SK-N-SH (cell line): Measurements from ENCODE around the gene USP31. TPM values are rescaled to one million over a fixed set of nuclear protein-coding genes. Genes with fewer than 3 reads are reported as not detected.

Experiments used
- CTCF ChIA-PET: fragments of 300-600, 350-600 bp; formaldehyde crosslinking; extraction: SDS; loops from one replicate; lab custom pipeline; 2021; lab: Yijun Ruan, JAX
- POLR2A ChIA-PET: fragments of 350-600 bp; sonication (Branson Sonifier 250); formaldehyde crosslinking; extraction: SDS; loops from one replicate; lab custom pipeline; 2020; ENCODE audit warnings: antibody characterized with exemption, inconsistent platforms; lab: Yijun Ruan, JAX
- DNase-seq: peaks from one replicate; pipeline ENCODE4 v3.0.0; 2012
- H2AFZ ChIP-seq: fragments of 200-600 bp; sonication (generic); 2 replicates; pipeline ENCODE4 v1.8.1; 2016; ENCODE audit warnings: antibody characterized with exemption, mild to moderate bottlenecking, low read depth
- H3F3A ChIP-seq: fragments of 200-600 bp; sonication (generic); replicated peaks from 2 replicates; pipeline ENCODE3; 2016; ENCODE audit warnings: antibody characterized with exemption, mild to moderate bottlenecking; ENCODE audit not compliant: insufficient read depth
- H3K27ac ChIP-seq, 2 experiments: fragments of 200-500 bp in 1 of 2; fragments of 200-600 bp in 1 of 2; sonication (Bioruptor generic) in 1 of 2; sonication (generic), shearing (Covaris generic) in 1 of 2; 2 replicates each; pipeline versions ENCODE4 v1.5.1 to v1.6.1; 2014 to 2016; ENCODE audit warnings: low read depth in 2 of 2, inconsistent platforms in 1 of 2, low read length in 1 of 2, mild to moderate bottlenecking in 1 of 2, mixed read lengths in 1 of 2
- H3K27me3 ChIP-seq: fragments of 200-600 bp; sonication (generic), shearing (Covaris generic); 2 replicates; pipeline ENCODE4 v1.6.1; 2016; ENCODE audit warnings: mixed run types; ENCODE audit not compliant: insufficient read depth
- H3K36me3 ChIP-seq, 2 experiments: fragments of 200-500 bp in 1 of 2; fragments of 200-600 bp in 1 of 2; sonication (Bioruptor generic) in 1 of 2; sonication (generic) in 1 of 2; replicated peaks in 1 of 2; 2 replicates each; pipeline versions ENCODE3 to v1.5.1; 2014 to 2016; ENCODE audit warnings: low read length in 1 of 2, mild to moderate bottlenecking in 1 of 2; ENCODE audit not compliant: insufficient read depth in 2 of 2, control insufficient read depth in 1 of 2
- H3K4me1 ChIP-seq, 2 experiments: fragments of 200-500 bp in 1 of 2; fragments of 200-600 bp in 1 of 2; sonication (Bioruptor generic) in 1 of 2; sonication (generic), shearing (Covaris generic) in 1 of 2; 2 replicates each; pipeline versions ENCODE4 v1.5.1 to v1.6.1; 2014 to 2016; ENCODE audit warnings: low read depth in 1 of 2, low read length in 1 of 2, mixed run types in 1 of 2; ENCODE audit not compliant: insufficient read depth in 2 of 2, control insufficient read depth in 1 of 2
- H3K4me2 ChIP-seq: fragments of 200-600 bp; sonication (generic), shearing (Covaris generic); 2 replicates; pipeline ENCODE4 v1.6.1; 2017; ENCODE audit warnings: mixed run types
- H3K4me3 ChIP-seq, 2 experiments: fragments of 200-500 bp in 1 of 2; fragments of 200-600 bp in 1 of 2; sonication (Bioruptor generic) in 1 of 2; sonication (generic), shearing (Covaris generic) in 1 of 2; 2 replicates each; pipeline versions ENCODE4 v1.5.1 to v1.8.1; 2014 to 2016; ENCODE audit warnings: low read depth in 2 of 2, inconsistent platforms in 1 of 2, low read length in 1 of 2, mild to moderate bottlenecking in 1 of 2, mixed read lengths in 1 of 2, moderate library complexity in 1 of 2
- H3K79me2 ChIP-seq: fragments of 200-600 bp; sonication (generic); 2 replicates; pipeline ENCODE4 v1.8.1; 2017; ENCODE audit warnings: mild to moderate bottlenecking; ENCODE audit not compliant: insufficient read depth
- H3K9ac ChIP-seq: fragments of 200-600 bp; sonication (generic); 2 replicates; pipeline ENCODE4 v1.6.1; 2017; ENCODE audit warnings: mixed run types
- H3K9me2 ChIP-seq: fragments of 200-600 bp; sonication (generic); 2 replicates; pipeline ENCODE4 v1.6.1; 2017; ENCODE audit warnings: mixed run types
- H3K9me3 ChIP-seq: fragments of 200-600 bp; sonication (generic); 2 replicates; pipeline ENCODE4 v1.6.1; 2017; ENCODE audit warnings: mixed run types, mild to moderate bottlenecking, moderate library complexity
- H4K20me1 ChIP-seq: fragments of 200-600 bp; sonication (generic); 2 replicates; pipeline ENCODE4 v1.6.1; 2017; ENCODE audit warnings: mild to moderate bottlenecking, mixed run types; ENCODE audit not compliant: insufficient read depth
- CHD2 ChIP-seq: fragments of 150-350 bp; IDR thresholded peaks from 2 replicates; pipeline ENCODE4 v1.6.1; 2018; ENCODE audit warnings: low read length; ENCODE audit not compliant: partially characterized antibody
- CTCF ChIP-seq: fragments of 200-600 bp; sonication (generic); IDR thresholded peaks from 2 replicates; pipeline ENCODE4 v1.6.1; 2017; ENCODE audit warnings: antibody characterized with exemption, mild to moderate bottlenecking, moderate library complexity
- EZH2phosphoT487 ChIP-seq: fragments of 200-600 bp; sonication (generic); IDR thresholded peaks from 2 replicates; pipeline ENCODE4 v1.6.1; 2017; ENCODE audit warnings: low read depth, mixed run types, mild to moderate bottlenecking, antibody characterized with exemption, moderate library complexity, borderline replicate concordance
- FOSL2 ChIP-seq: IDR thresholded peaks from 2 replicates; pipeline ENCODE4 v1.4.0; 2012; ENCODE audit warnings: low read depth, mild to moderate bottlenecking, moderate library complexity, borderline replicate concordance
- FOXM1 ChIP-seq: IDR thresholded peaks from 2 replicates; pipeline ENCODE4 v1.4.0; 2012; ENCODE audit warnings: low read depth, mild to moderate bottlenecking
- JUND ChIP-seq: IDR thresholded peaks from 2 replicates; pipeline ENCODE4 v1.4.0; 2012
- MXI1 ChIP-seq: IDR thresholded peaks from 2 replicates; pipeline ENCODE4 v1.6.1; 2012; ENCODE audit warnings: mild to moderate bottlenecking, low read depth, low read length, improper control_type of control experiment
- NFIC ChIP-seq: IDR thresholded peaks from 2 replicates; pipeline ENCODE4 v1.4.0; 2012; ENCODE audit warnings: borderline replicate concordance
- NRF1 ChIP-seq: IDR thresholded peaks from 2 replicates; pipeline ENCODE4 v1.6.1; 2012; ENCODE audit warnings: low read depth, mild to moderate bottlenecking, low read length
- POLR2AphosphoS5 ChIP-seq: IDR thresholded peaks from 2 replicates; pipeline ENCODE4 v1.6.1; 2012; ENCODE audit warnings: low read depth, low read length
- REST ChIP-seq: IDR thresholded peaks from 2 replicates; pipeline ENCODE4 v1.6.1; 2012; ENCODE audit warnings: mild to moderate bottlenecking, low read depth, low read length, moderate library complexity
- SIN3A ChIP-seq: IDR thresholded peaks from 2 replicates; pipeline ENCODE4 v1.6.1; 2012; ENCODE audit warnings: low read depth, mild to moderate bottlenecking, low read length, moderate library complexity, borderline replicate concordance
- TCF12 ChIP-seq: IDR thresholded peaks from 2 replicates; pipeline ENCODE4 v1.4.0; 2012
- WGBS: methylation state at CpG from one replicate; pipeline ENCODE4 v1.1.6; 2017; ENCODE audit warnings: low lambda C conversion rate; 5-methylcytosine and 5-hydroxymethylcytosine counted together
- polyA plus RNA-seq, 3 experiments: library from polyadenylated mRNA; depleted of rRNA; stranded (reverse); fragments of >200 nt; gene quantifications; 2 replicates each; pipeline ENCODE4 v1.2.3, GENCODE V29; 2012
- TF ChIP-seq, protein P1 (sequence below): IDR thresholded peaks from 2 replicates; pipeline ENCODE4 v1.4.0; 2012; ENCODE audit warnings: low read depth, borderline replicate concordance

Gene USP31
- polyA plus RNA-seq, 1 of the 3 experiments (the other 2 are of a cell fraction) = 3.2 TPM

DNA sequence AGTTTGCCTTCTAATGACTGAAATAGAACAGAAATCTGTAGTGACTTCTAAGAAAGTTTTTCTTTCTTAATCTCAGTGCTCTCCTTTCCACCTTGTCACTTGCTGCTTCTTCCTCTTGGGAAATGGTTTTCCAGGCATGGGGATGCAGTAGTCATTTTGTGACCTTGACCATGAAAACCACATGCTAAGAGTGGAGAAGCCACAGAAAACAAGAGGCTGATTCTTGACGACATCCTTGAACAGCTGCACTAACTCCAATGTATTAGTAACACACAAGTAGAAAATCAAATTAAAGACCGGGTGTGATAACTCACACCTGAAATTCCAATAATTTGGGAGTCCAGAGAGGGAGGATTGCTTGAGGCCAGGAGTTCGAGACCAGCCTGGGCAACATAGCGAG, 15.5 kb upstream of the USP31 start (continued):
- TF ChIP-seq, protein P1, sequence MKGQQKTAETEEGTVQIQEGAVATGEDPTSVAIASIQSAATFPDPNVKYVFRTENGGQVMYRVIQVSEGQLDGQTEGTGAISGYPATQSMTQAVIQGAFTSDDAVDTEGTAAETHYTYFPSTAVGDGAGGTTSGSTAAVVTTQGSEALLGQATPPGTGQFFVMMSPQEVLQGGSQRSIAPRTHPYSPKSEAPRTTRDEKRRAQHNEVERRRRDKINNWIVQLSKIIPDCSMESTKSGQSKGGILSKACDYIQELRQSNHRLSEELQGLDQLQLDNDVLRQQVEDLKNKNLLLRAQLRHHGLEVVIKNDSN = no peak
- TF ChIP-seq CHD2 = no peak

DNA sequence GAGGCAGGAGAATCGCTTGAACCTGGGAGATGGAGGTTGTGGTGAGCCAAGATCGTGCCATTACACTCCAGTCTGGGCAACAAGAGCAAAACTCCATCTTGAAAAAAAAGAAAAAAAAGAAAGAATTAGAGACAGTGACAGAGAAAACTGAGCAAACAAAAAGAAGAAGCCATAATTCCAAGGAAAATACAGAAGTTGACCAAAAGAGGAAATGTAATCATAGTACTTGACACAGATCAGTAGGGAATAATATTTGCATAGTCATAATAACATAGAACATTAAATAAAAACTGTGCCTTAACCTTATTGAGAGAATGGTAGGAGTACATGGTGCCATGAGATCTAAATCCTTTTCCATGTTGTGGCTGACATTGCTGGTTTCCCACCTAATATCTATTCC, 14.7 kb upstream of the USP31 start:
- Histone ChIP-seq H3K4me2 (no peak overlapping the region), H3K27me3 (no peaks in the 10 kb centered on the region), H3K4me3 (no peak overlapping the region), H3K9me3 (no peaks in the 10 kb centered on the region), H3K9ac (no peak overlapping the region), H3K36me3 (no peaks in the 10 kb centered on the region), H3F3A (no peaks in the 10 kb centered on the region), H2AFZ (no peak overlapping the region), H3K9me2 (no peaks in the 10 kb centered on the region), H3K79me2 (no peaks in the 10 kb centered on the region), H3K27ac (no peak overlapping the region), H4K20me1 (no peaks in the 10 kb centered on the region), H3K4me1 (no peaks in the 10 kb centered on the region)
- ChIA-PET CTCF (interaction anchor here (1.2 kb wide), 1 partner anchor 19 kb away, joined by 3 read pairs; the partner anchor contains the start of gene SCNN1G), POLR2A (no interaction called here)
- TF ChIP-seq TCF12 (no peak), POLR2AphosphoS5 (no peak), NFIC (no peak), SIN3A (no peak), CTCF (no peak), REST (no peak), JUND (no peak), MXI1 (no peak), FOXM1 (no peak), FOSL2 (no peak), NRF1 (no peak), EZH2phosphoT487 (no peak)
- DNase-seq = no peak
- WGBS = 71% methylated on average over 2 of the region's 2 CpGs
